K562 (cell line): Measurements from ENCODE around the gene LRMDA. TPM values are rescaled to one million over a fixed set of nuclear protein-coding genes. Genes with fewer than 3 reads are reported as not detected.

Source experiments
- ATAC-seq: fragments of 200-7000 bp; cut with Tn5 transposase; 3 replicates; pipeline ENCODE4 v1.9.1; 2020; ENCODE audit warnings: moderate library complexity
- BruUV-seq: library from RNA; stranded (reverse); fragments of 400-500 nt; replicated peaks from 2 replicates; lab custom pipeline; 2021; lab: Mats Ljungman, UMichigan
- CTCF ChIA-PET: fragments of 300-600 bp; formaldehyde crosslinking; extraction: SDS; loops from one replicate; lab custom pipeline; 2021; ENCODE audit warnings: low intra/inter-chr PET ratio; lab: Yijun Ruan, JAX
- POLR2A ChIA-PET: fragments of 300-600, 350-650 bp; sonication (Branson Sonifier 250); formaldehyde crosslinking; extraction: SDS; loops from one replicate; lab custom pipeline; 2021; ENCODE audit warnings: antibody characterized with exemption, inconsistent platforms; lab: Yijun Ruan, JAX
- DNase-seq, 4 experiments: peaks; one replicate each; pipeline versions ENCODE4 v3.0.0 to v3.0.0-alpha.2; 2011 to 2018; ENCODE audit warnings: low spot score in 3 of 4, mixed read lengths in 3 of 4; ENCODE audit errors: extremely low read depth in 1 of 4
- FAIRE-seq: peaks from 2 replicates; lab custom pipeline; 2011; peaks lifted over from hg19 to GRCh38; lab: Jason Lieb, UNC
- H2AFZ ChIP-seq: 2 replicates; pipeline ENCODE4 v1.6.0; 2011; ENCODE audit warnings: low read depth, low read length, control low read depth, inconsistent platforms
- H3K27ac ChIP-seq: fragments of 200-600 bp; 3 replicates; pipeline ENCODE4 v1.8.0; 2011; ENCODE audit warnings: low read depth, mild to moderate bottlenecking, control low read depth, inconsistent platforms, low read length, moderate library complexity, mixed read lengths; ENCODE audit errors: extremely low read depth
- H3K27me3 ChIP-seq, 2 experiments: fragments of 300-600 bp in 1 of 2; 2 replicates in 1 of 2; 3 replicates in 1 of 2; pipeline versions ENCODE4 v1.6.0 to v1.8.0; 2011; ENCODE audit warnings: inconsistent platforms in 2 of 2, low read length in 2 of 2, mild to moderate bottlenecking in 1 of 2, mixed read lengths in 1 of 2, moderate library complexity in 1 of 2; ENCODE audit not compliant: control insufficient read depth in 2 of 2, insufficient read depth in 2 of 2
- H3K36me3 ChIP-seq: fragments of 300-600 bp; 3 replicates; pipeline ENCODE4 v1.8.0; 2011; ENCODE audit warnings: mild to moderate bottlenecking, low read length, inconsistent platforms; ENCODE audit not compliant: control insufficient read depth, insufficient read depth
- H3K4me1 ChIP-seq, 2 experiments: fragments of 200-600 bp in 1 of 2; replicated peaks in 1 of 2; 2 replicates in 1 of 2; 3 replicates in 1 of 2; pipeline versions ENCODE4 v1.5.1 to v1.8.0; 2011; ENCODE audit warnings: inconsistent platforms in 2 of 2, low read length in 2 of 2, mild to moderate bottlenecking in 1 of 2, mixed read lengths in 1 of 2, moderate library complexity in 1 of 2; ENCODE audit not compliant: control insufficient read depth in 2 of 2, insufficient read depth in 2 of 2
- H3K4me2 ChIP-seq: 2 replicates; pipeline ENCODE4 v1.6.1; 2011; ENCODE audit warnings: low read length, control low read depth, inconsistent platforms, mixed read lengths; ENCODE audit not compliant: insufficient read depth
- H3K4me3 ChIP-seq: fragments of 200-600 bp; sonication (generic), shearing (Covaris generic); 2 replicates; pipeline ENCODE4 v1.5.1; 2016; ENCODE audit warnings: control low read depth, inconsistent platforms
- H3K79me2 ChIP-seq: fragments of 200-600 bp; 3 replicates; pipeline ENCODE4 v1.8.0; 2011; ENCODE audit warnings: low read length, inconsistent platforms; ENCODE audit not compliant: control insufficient read depth, insufficient read depth
- H3K9ac ChIP-seq, 2 experiments: 2 replicates each; pipeline versions ENCODE4 v1.6.0 to v1.6.1; 2011; ENCODE audit warnings: low read depth in 2 of 2, low read length in 2 of 2, control low read depth in 1 of 2, inconsistent platforms in 1 of 2, mild to moderate bottlenecking in 1 of 2, mixed read lengths in 1 of 2; ENCODE audit not compliant: insufficient read depth in 1 of 2
- H3K9me1 ChIP-seq: one replicate; pipeline ENCODE4 v1.6.0; 2011; ENCODE audit warnings: inconsistent platforms, mild to moderate bottlenecking, low read length, moderate library complexity; ENCODE audit not compliant: control insufficient read depth, insufficient read depth
- H3K9me3 ChIP-seq: replicated peaks from 2 replicates; pipeline ENCODE4 v1.5.1; 2011; ENCODE audit warnings: low read depth, low read length, inconsistent platforms; ENCODE audit not compliant: control insufficient read depth, insufficient read depth
- H4K20me1 ChIP-seq: replicated peaks from 2 replicates; pipeline ENCODE4 v1.6.1; 2011; ENCODE audit warnings: low read length, inconsistent platforms, mixed read lengths; ENCODE audit not compliant: control insufficient read depth, insufficient read depth
- CBFA2T2 ChIP-seq: fragments of 450-650 bp; conservative IDR thresholded peaks from 2 replicates; pipeline ENCODE4 v1.6.1; 2017; ENCODE audit warnings: mild to moderate bottlenecking
- GTF2B ChIP-seq: IDR thresholded peaks from 2 replicates; pipeline ENCODE4 v1.6.1; 2011; ENCODE audit not compliant: insufficient read length; ENCODE audit errors: extremely low read depth
- MLX ChIP-seq, 2 experiments: fragments of 450-650 bp in 1 of 2; sonication (generic) in 1 of 2; formaldehyde crosslinking; conservative IDR thresholded peaks; 2 replicates each; pipeline versions ENCODE4 v1.4.0 to v1.8.1; 2020 to 2022; ENCODE audit warnings: mild to moderate bottlenecking in 1 of 2, missing genetic modification reagents in 1 of 2
- PRDM10 ChIP-seq: fragments of 450-650 bp; IDR thresholded peaks from 2 replicates; pipeline ENCODE4 v1.6.1; 2018; ENCODE audit not compliant: partially characterized antibody
- SREBF2 ChIP-seq: sonication (generic); formaldehyde crosslinking; IDR thresholded peaks from 2 replicates; pipeline ENCODE4 v1.4.0; 2020; ENCODE audit warnings: mild to moderate bottlenecking, missing genetic modification reagents
- ZNF707 ChIP-seq: fragments of 250-450 bp; sonication (Bioruptor Pico); conservative IDR thresholded peaks from 2 replicates; pipeline ENCODE4 v1.8.0; 2022; ENCODE audit warnings: inconsistent platforms, mild to moderate bottlenecking, moderate library complexity
- ZNF77 ChIP-seq: fragments of 250-450 bp; sonication (Bioruptor Pico); IDR thresholded peaks from 2 replicates; pipeline ENCODE4 v1.5.0; 2020
- WGBS: fragments of 100-300 bp; shearing (Covaris generic); methylation state at CpG from one replicate; pipeline ENCODE4 v1.1.6; 2016; ENCODE audit warnings: low coverage, mixed read lengths; ENCODE audit not compliant: insufficient coverage; ENCODE audit errors: missing lambda C conversion rate; 5-methylcytosine and 5-hydroxymethylcytosine counted together
- in situ Hi-C: fragments of 300-500 bp; cut with MboI; formaldehyde crosslinking; loops from 4 replicates; pipeline ENCODE4 v1.15.0; 2018; ENCODE audit warnings: inconsistent platforms, mixed read lengths
- intact Hi-C: fragments of 100-400 bp; cut with micrococcal nuclease; formaldehyde crosslinking; loops from 2 replicates; pipeline ENCODE4 v1.14.2; 2022
- polyA plus RNA-seq, 8 experiments: library from polyadenylated mRNA; depleted of rRNA in 4 of 8; stranded (reverse) in 5 of 8; unstranded in 3 of 8; fragments of >200 nt; fragmentation: Nextera tagmentation in 2 of 8; fragmentation: Illumina TruSeq in 1 of 8; extraction: Ambion mirVana in 2 of 8; extraction: Trizol in 1 of 8; gene quantifications; 2 replicates each; pipeline versions ENCODE4 v1.2.1 to v1.2.3, GENCODE V29; 2011 to 2014; ENCODE audit warnings: inconsistent platforms in 1 of 8, missing spikeins in 1 of 8
- total RNA-seq, 7 experiments: library from RNA; depleted of rRNA in 6 of 7; stranded (reverse); fragments of >200 nt in 6 of 7; fragmentation: Illumina TruSeq in 2 of 7; extraction: Trizol in 2 of 7; gene quantifications; 2 replicates each; pipeline versions ENCODE4 v1.2.1 to v1.2.3, GENCODE V29; 2011 to 2021; ENCODE audit warnings: low replicate concordance in 1 of 7

The LRMDA gene
- total and polyA plus RNA-seq, 9 of the 15 experiments (the other 6 are each of a cell fraction or from before 2014, with no cell fraction given) = 0.25 TPM; not detected in 8

DNA sequence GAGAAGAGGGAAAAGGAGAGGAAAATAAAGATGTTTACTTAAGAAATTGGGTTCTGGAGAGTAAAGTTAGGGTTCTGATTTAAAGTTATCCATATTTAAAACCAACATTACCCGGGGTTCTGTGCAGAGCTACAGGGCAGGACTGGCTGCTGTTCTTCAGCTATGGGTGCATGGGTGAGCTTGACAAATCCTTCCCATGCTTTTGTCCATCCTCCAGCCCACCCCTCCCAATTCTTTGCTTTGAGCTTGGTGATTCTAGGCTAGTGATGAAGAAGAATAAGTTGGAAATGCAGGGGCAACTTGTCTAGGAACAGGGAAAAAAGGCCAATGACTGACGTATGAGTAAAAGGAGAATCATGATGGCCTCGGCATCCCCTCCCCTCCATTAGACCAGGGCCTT lies 636.0 kb downstream of the LRMDA start (continued):
- TF ChIP-seq PRDM10 (no peak), ZNF707 (CRISPR knock-in tag) (no peak), ZNF77 (CRISPR knock-in tag) (no peak), CBFA2T2 (no peak), SREBF2 (CRISPR knock-in tag) (no peak), MLX (CRISPR knock-in tag; conservative IDR thresholded peaks at IDR 0.05) (no peak)
- TF ChIP-seq, all 486 proteins: peak for 0

- FAIRE-seq (no peak), ATAC-seq (no peak), DNase-seq (no peak)
- Histone ChIP-seq H3K9me1 (no peaks in the 10 kb centered on the region), H2AFZ (no peak overlapping the region), H3K4me3 (no peak overlapping the region), H3K9me3 (no peaks in the 10 kb centered on the region), H3K79me2 (no peaks in the 10 kb centered on the region), H3K4me1 (no peaks in the 10 kb centered on the region), H3K27ac (no peak overlapping the region), H3K9ac (no peak overlapping the region), H4K20me1 (no peaks in the 10 kb centered on the region), H3K27me3 (no peaks in the 10 kb centered on the region), H3K36me3 (no peaks in the 10 kb centered on the region), H3K4me2 (no peak overlapping the region)
- BruUV-seq = no TSS peak
- intact Hi-C loops = no loop called here
- POLR2A ChIA-PET = no interaction called here
- in situ Hi-C loops = no loop called here
- WGBS = 0% methylated on average over 3 of the region's 3 CpGs
- CTCF ChIA-PET = no interaction called here
- no peak for TF ChIP-seq GTF2B
Observed at GRCh38 chr10:76068856-76069255, 637.4 kb downstream of the LRMDA start.
